Endothelial cell (in vitro differentiated cells): ENCODE results near the gene MXRA5. TPM values are rescaled to one million over a fixed set of nuclear protein-coding genes. Genes with fewer than 3 reads are reported as not detected.
"Not testable (repeated sequence)": the region's sequence is repeated elsewhere in the genome, so short reads cannot be mapped to it uniquely, and the experiment has no call there.

Experiments
- DNase-seq: peaks from one replicate; pipeline ENCODE4 v3.0.0; 2021; ENCODE audit warnings: low spot score
- H3K27ac Mint-ChIP-seq: one replicate; pipeline ENCODE4 v1.8.0; 2021; ENCODE audit warnings: mixed read lengths, inconsistent platforms; ENCODE audit not compliant: unreplicated experiment
- H3K27me3 Mint-ChIP-seq: one replicate; pipeline ENCODE4 v1.8.0; 2021; ENCODE audit warnings: mild to moderate bottlenecking, moderate library complexity, mixed read lengths, inconsistent platforms; ENCODE audit not compliant: unreplicated experiment
- H3K36me3 Mint-ChIP-seq: one replicate; pipeline ENCODE4 v1.8.0; 2021; ENCODE audit warnings: mild to moderate bottlenecking, low read depth, mixed read lengths, inconsistent platforms; ENCODE audit not compliant: unreplicated experiment
- H3K4me1 Mint-ChIP-seq: one replicate; pipeline ENCODE4 v1.8.0; 2021; ENCODE audit warnings: mild to moderate bottlenecking, mixed read lengths, inconsistent platforms; ENCODE audit not compliant: unreplicated experiment
- H3K4me3 Mint-ChIP-seq: one replicate; pipeline ENCODE4 v1.8.0; 2021; ENCODE audit warnings: mild to moderate bottlenecking, mixed read lengths, inconsistent platforms; ENCODE audit not compliant: unreplicated experiment
- H3K9me3 Mint-ChIP-seq: one replicate; pipeline ENCODE4 v1.8.0; 2021; ENCODE audit warnings: mixed read lengths, inconsistent platforms; ENCODE audit not compliant: unreplicated experiment
- total RNA-seq: library from RNA; stranded (reverse); fragmentation: NEBNext Ultra II Directional; extraction: Animal tissue kit (Norgen Biotek cat#: 25700); gene quantifications from one replicate; pipeline ENCODE4 v1.2.1, GENCODE V29; 2021; ENCODE audit not compliant: unreplicated experiment
- TF ChIP-seq, protein P1 (sequence below): fragments of 200-600 bp; sonication (generic); IDR thresholded peaks from one replicate; pipeline ENCODE4 v1.5.0; 2021; ENCODE audit warnings: antibody characterized with exemption; ENCODE audit not compliant: unreplicated experiment

The MXRA5 gene
- total RNA-seq, 1 donor from 2014 or later = 4.3 TPM

DNA sequence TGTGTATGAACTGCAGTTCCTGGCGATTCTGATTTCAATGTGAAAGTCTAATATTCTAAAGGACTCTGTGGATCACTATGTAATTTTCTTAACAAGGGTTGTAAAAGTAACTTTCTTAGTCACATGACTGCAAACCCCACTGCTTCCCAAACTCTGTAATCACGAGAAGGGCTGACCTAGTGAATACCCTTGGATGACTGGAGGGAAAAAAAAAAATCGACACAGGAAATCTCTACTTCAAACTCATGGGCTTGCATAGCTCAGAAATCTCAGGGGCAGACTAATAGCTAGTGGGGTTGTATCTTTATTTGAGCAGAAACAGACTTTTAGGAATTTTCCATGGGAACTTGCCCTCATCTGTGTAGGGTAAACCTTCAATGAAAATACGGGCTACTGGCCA, 4.8 kb upstream of the MXRA5 start:
- H3K27ac Mint-ChIP-seq = no peak overlapping the region

DNA sequence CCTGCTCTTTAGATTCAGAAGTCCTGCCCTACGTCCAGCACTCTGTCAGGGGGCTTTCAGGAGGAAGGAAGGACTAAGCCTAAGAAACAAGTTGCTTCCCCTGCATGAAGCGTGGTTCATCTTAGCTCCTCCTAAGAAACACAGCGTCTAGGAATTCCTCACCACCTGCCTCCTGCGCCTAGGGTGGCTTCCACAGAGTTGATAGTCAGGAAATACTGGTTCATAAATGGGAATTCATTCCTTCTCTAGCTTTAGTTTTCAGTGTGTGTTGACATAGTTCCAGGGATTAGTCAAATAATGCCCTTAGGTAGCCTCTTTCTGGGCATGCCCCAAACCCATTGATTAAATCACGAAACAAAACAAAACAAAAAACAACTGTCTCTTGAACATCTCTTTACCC, 1.7 kb upstream of the MXRA5 start:
- Mint-ChIP-seq H3K9me3 (peaks cover 6% of the 10 kb centered on the region), H3K4me1 (no peaks in the 10 kb centered on the region), H3K36me3 (no peaks in the 10 kb centered on the region), H3K4me3 (no peak overlapping the region), H3K27me3 (peaks cover 10% of the 10 kb centered on the region), H3K27ac (no peak overlapping the region)
- TF ChIP-seq, protein P1, sequence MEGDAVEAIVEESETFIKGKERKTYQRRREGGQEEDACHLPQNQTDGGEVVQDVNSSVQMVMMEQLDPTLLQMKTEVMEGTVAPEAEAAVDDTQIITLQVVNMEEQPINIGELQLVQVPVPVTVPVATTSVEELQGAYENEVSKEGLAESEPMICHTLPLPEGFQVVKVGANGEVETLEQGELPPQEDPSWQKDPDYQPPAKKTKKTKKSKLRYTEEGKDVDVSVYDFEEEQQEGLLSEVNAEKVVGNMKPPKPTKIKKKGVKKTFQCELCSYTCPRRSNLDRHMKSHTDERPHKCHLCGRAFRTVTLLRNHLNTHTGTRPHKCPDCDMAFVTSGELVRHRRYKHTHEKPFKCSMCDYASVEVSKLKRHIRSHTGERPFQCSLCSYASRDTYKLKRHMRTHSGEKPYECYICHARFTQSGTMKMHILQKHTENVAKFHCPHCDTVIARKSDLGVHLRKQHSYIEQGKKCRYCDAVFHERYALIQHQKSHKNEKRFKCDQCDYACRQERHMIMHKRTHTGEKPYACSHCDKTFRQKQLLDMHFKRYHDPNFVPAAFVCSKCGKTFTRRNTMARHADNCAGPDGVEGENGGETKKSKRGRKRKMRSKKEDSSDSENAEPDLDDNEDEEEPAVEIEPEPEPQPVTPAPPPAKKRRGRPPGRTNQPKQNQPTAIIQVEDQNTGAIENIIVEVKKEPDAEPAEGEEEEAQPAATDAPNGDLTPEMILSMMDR = no peak
- DNase-seq = no peak

More for the DNA sequence above, 4.8 kb upstream of the MXRA5 start:
- no peaks in the 10 kb centered on the region for H3K4me1 Mint-ChIP-seq
- no peaks in the 10 kb centered on the region for H3K36me3 Mint-ChIP-seq
- peaks cover 6% of the 10 kb centered on the region for H3K9me3 Mint-ChIP-seq
- DNase-seq = no peak
- peaks cover 10% of the 10 kb centered on the region for H3K27me3 Mint-ChIP-seq
- TF ChIP-seq, protein P1 = no peak
- H3K4me3 Mint-ChIP-seq = no peak overlapping the region

DNA sequence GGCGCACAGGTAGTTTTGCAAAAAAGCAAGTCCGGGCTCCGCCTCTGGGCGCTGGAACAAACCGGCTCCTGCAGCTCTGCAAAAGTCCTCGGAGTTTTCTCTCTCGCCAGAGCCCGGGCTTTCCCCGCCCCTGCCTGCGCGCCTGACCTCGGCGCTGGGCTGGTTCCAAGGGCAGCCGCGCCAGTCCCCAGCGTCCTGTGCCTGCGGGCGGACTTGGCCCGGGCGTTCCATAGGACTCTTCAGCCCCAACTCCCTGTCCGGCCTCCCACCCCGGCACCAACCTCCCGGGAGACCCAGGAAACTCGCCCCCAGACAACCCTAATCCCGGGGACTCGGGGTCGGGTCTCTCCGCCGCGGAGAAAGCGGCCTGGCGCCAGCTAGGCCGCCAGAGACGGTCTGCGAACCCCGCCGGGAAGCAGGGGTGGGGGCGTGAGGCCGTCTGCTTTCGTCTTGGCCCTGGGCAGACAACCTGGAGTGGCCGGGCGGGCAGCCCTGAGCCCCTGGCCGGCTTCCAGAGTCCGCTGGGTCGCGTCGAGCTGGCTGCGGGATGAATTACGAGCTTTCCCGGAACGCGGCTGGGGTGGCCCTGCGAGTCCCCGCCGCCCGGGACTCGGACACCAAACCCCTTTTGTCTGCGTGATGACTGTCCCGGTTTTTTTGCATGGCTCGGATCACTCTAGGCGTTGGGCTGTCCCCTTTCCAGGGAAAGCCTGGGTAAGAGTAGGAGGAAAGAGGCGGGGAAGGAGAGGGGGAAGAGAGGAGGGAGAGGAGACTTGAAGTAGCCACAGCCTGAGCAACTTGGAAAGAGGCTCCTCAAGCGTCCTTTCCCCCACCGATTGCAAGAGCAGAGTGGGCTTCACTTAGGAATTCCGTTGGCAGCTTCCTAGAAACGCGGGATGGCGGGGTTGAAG, 916 bp downstream of the MXRA5 start:
- peak overlapping the region; percentile 84 for H3K4me3 Mint-ChIP-seq
- peaks cover 8% of the 10 kb centered on the region for H3K27me3 Mint-ChIP-seq
- TF ChIP-seq, protein P1 = no peak
- peaks cover 6% of the 10 kb centered on the region for H3K9me3 Mint-ChIP-seq
- no peaks in the 10 kb centered on the region for H3K4me1 Mint-ChIP-seq
- H3K27ac Mint-ChIP-seq = no peak overlapping the region
- DNase-seq = peak; percentile 41
- no peaks in the 10 kb centered on the region for H3K36me3 Mint-ChIP-seq

DNA sequence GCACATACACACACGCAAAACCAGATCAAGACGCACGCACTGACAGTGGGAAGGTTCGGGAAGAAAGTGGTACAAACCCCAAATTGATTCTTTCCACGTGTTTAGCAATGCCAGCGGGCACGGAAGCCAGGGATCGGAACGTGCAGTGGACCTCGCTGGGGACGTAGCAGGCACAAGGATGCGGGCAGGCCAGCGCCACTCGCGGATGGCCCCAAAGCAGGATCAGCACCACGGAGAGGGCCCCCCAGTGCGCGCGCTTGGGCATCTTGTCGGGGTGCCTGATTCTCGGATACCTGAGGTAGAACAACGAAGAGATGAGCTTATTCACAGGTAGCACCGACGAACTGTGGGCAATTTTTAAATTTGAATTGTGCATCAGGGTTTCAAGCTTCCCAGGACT, 2.9 kb downstream of the MXRA5 start:
- not testable (repeated sequence) for H3K4me3 Mint-ChIP-seq, H3K27me3 Mint-ChIP-seq, H3K36me3 Mint-ChIP-seq, H3K9me3 Mint-ChIP-seq, H3K27ac Mint-ChIP-seq, H3K4me1 Mint-ChIP-seq
- DNase-seq = peak; percentile 14

DNA sequence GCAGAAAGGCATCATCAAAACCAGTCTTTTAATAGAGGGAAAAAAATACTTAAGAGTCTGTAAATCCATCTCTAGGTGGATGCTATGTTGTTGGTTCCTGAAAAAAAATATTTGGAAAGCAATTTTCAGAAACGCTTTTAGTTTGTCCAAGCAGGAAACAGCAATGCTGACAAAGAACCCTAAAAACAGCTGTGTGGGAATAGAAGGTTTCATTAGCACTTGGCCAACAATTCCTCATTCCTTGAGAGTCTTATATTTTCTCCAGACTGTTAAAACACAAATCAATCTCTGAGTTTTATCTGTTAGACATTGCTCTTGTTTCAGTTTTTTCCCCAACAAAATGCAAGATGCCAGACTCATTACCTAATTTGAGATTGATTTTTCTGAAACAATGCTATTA, 6.4 kb downstream of the MXRA5 start:
- no peaks in the 10 kb centered on the region for H3K36me3 Mint-ChIP-seq
- TF ChIP-seq, protein P1 = no peak
- no peak overlapping the region for H3K27ac Mint-ChIP-seq
- no peak overlapping the region for H3K4me3 Mint-ChIP-seq
- no peak for DNase-seq
- peaks cover 2% of the 10 kb centered on the region for H3K27me3 Mint-ChIP-seq
- no peaks in the 10 kb centered on the region for H3K9me3 Mint-ChIP-seq
- H3K4me1 Mint-ChIP-seq = no peaks in the 10 kb centered on the region
